ENCODE results near the gene VKORC1L1. TPM values are rescaled to one million over a fixed set of nuclear protein-coding genes. Genes with fewer than 3 reads are reported as not detected.
"Not testable (repeated sequence)": the region's sequence is repeated elsewhere in the genome, so short reads cannot be mapped to it uniquely, and the experiment has no call there.

Gene VKORC1L1
- 10 to 100 TPM; 14.9 to 16.1 TPM for total RNA-seq

- Mint-ChIP-seq H3K27ac (no peak within 1 kb of the TSS), H3K4me3 (peak within 1 kb of the TSS; percentile 85), H3K4me1 (ENCODE audit: low read depth) (peaks cover 7% of the 10 kb centered on the region), H3K36me3 (peaks cover 3% of the 10 kb centered on the region), H3K9me3 (no peaks in the 10 kb centered on the region), H3K27me3 (no peaks in the 10 kb centered on the region)
- intact Hi-C loops (cut with micrococcal nuclease): loop anchor here (1.0 to 5.0 kb wide), 4 partner anchors 101 to 1124 kb away; partner anchors contain the start of genes SBDS and TYW1
- CTCF ChIA-PET: no interaction called here
- DNase-seq: peak; percentile 97
- POLR2A ChIA-PET: no interaction called here
Measured at GRCh38 chr7:65872776-65873581, at the start of gene VKORC1L1. Gene VKORC1L1 (plus strand): TSS chr7:65873074. CDS start chr7:65873372, 298 bp downstream.

- no peak for DNase-seq
- CTCF ChIA-PET: no interaction called here
- no peaks in the 10 kb centered on the region for H3K9me3 Mint-ChIP-seq
- POLR2A ChIA-PET: no interaction called here
- intact Hi-C loops (cut with micrococcal nuclease): no loop called here
- no peak overlapping the region for H3K4me3 Mint-ChIP-seq
- no peak overlapping the region for H3K27ac Mint-ChIP-seq
- H3K36me3 Mint-ChIP-seq: peaks cover 2% of the 10 kb centered on the region
- no peaks in the 10 kb centered on the region for H3K27me3 Mint-ChIP-seq
- H3K4me1 Mint-ChIP-seq (ENCODE audit: low read depth): no peaks in the 10 kb centered on the region
Measured at GRCh38 chr7:65827366-65827765, 45.5 kb upstream of the VKORC1L1 start.

DNA sequence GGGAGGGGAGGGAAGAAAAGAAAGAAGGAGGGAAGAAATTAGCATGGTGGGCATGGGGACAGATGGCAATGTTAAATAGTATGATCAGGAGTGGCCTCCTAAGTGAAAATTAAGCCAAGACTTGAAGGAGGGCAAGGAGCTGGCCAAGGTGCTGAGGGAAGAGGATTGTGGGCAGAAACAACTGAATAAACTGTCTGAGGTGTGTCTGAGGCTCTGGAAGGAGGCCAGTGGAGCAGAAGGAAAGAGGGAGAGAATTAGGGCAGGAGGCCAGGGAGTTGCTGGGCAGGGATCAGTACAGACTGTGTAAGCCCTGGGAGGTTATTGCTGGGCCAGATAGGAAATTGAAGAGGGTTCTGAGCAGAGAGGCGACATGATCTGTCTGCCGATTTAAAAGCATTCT lies 40.6 kb upstream of the VKORC1L1 start:
- DNase-seq: no peak
- CTCF ChIA-PET: no interaction called here
- intact Hi-C loops (cut with micrococcal nuclease): no loop called here
- Mint-ChIP-seq H3K36me3 (peaks cover 2% of the 10 kb centered on the region), H3K9me3 (no peaks in the 10 kb centered on the region), H3K4me3 (no peak overlapping the region), H3K27me3 (no peaks in the 10 kb centered on the region), H3K4me1 (ENCODE audit: low read depth) (peaks cover 6% of the 10 kb centered on the region), H3K27ac (no peak overlapping the region)
- POLR2A ChIA-PET: no interaction called here

DNA sequence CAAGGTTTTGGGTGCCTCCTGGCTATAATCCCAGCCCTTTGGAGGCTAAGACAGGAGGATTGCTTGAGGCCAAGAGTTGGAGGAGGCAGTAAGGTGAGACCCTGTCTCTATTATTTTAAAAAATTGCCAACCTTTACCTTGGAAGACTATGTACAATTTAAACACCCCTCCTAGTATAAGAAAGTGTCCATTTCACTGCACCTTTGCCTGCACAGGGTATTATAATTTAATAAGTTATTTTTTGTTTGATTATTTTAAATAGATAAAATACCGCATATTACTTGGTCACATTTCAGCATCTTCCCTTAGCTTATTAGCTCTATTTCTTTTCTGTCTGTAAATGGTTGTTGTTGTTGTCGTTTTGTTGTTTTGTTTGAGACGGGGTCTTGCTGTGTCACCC lies 36.2 kb upstream of the VKORC1L1 start:
- H3K27me3 Mint-ChIP-seq; H3K36me3 Mint-ChIP-seq; DNase-seq; H3K9me3 Mint-ChIP-seq; H3K27ac Mint-ChIP-seq; H3K4me3 Mint-ChIP-seq; CTCF ChIA-PET; intact Hi-C loops (cut with micrococcal nuclease); POLR2A ChIA-PET; H3K4me1 Mint-ChIP-seq (ENCODE audit: low read depth): not testable (repeated sequence)

DNA sequence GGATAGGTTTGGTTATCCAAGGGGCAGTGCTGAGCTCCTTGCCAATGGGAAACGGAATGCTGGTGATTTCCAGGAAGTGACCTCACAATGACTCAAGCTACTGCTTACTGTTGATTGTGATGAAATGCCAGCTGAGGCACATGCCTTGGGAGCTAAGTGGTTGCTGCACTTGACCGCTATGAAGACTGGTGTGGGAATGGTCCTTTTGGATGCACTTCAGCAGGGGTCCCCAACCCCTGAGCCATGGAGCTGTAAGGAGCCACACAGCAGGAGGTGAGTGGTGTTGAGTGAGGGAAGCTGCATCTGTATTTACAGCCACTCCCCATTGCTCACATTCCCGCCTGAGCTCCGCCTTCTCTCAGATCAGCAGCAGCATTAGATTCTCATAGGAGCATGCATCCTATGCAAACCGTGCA lies 35.3 kb upstream of the VKORC1L1 start:
- ChIA-PET POLR2A (interaction anchor here (0.6 kb wide), 1 partner anchor 940 kb away, joined by 3 read pairs; no protein-coding TSS in a partner anchor), CTCF (interaction anchor here (3.5 kb wide), 1 partner anchor 115 kb away, joined by 18 read pairs; no protein-coding TSS in a partner anchor)
- intact Hi-C loops (cut with micrococcal nuclease); H3K27me3 Mint-ChIP-seq; DNase-seq; H3K27ac Mint-ChIP-seq; H3K4me3 Mint-ChIP-seq; H3K36me3 Mint-ChIP-seq; H3K4me1 Mint-ChIP-seq (ENCODE audit: low read depth); H3K9me3 Mint-ChIP-seq: not testable (repeated sequence)

GRCh38 chr7:65839846-65840245 lies 33.0 kb upstream of the VKORC1L1 start:
- Mint-ChIP-seq H3K4me1 (ENCODE audit: low read depth) (peaks cover 6% of the 10 kb centered on the region), H3K27me3 (no peaks in the 10 kb centered on the region), H3K4me3 (no peak overlapping the region), H3K27ac (no peak overlapping the region), H3K9me3 (no peaks in the 10 kb centered on the region), H3K36me3 (no peaks in the 10 kb centered on the region)
- intact Hi-C loops (cut with micrococcal nuclease): no loop called here
- POLR2A ChIA-PET: no interaction called here
- CTCF ChIA-PET: interaction anchor here (0.7 to 3.5 kb wide), 6 partner anchors 9 to 218 kb away, joined by 3 to 18 read pairs (median 4); no protein-coding TSS in a partner anchor
- DNase-seq: no peak

DNA sequence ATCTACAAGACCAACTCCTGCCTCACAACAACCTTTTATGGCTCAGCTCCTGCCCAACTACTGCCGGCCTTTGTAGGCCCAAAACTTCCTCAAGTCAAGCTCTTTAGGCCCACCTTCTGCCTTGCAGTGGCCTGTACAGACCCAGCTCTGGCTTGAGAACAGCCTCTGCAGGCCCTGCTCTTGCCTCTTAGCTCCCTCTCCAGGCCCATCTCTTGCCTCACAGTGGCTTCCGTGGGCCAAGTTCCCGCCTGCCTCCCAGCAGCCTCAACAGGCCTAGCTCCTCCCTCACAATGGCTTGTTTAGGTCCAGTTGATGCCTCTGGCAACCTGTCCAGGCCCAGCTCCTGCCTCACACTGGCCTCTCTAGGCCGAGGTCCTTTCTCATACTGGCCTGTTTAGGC lies 32.4 kb upstream of the VKORC1L1 start:
- peak; percentile 50 for DNase-seq
- Mint-ChIP-seq H3K4me3 (no peak overlapping the region), H3K4me1 (ENCODE audit: low read depth) (peaks cover 2% of the 10 kb centered on the region), H3K27me3 (no peaks in the 10 kb centered on the region), H3K36me3 (no peaks in the 10 kb centered on the region), H3K9me3 (no peaks in the 10 kb centered on the region), H3K27ac (no peak overlapping the region)
- ChIA-PET CTCF (interaction anchor here (0.7 to 3.5 kb wide), 9 partner anchors 10 to 218 kb away, joined by 3 to 18 read pairs (median 3); no protein-coding TSS in a partner anchor), POLR2A (no interaction called here)
- intact Hi-C loops (cut with micrococcal nuclease): no loop called here

GRCh38 chr7:65843616-65844015 lies 29.3 kb upstream of the VKORC1L1 start:
- H3K36me3 Mint-ChIP-seq; CTCF ChIA-PET; H3K4me1 Mint-ChIP-seq (ENCODE audit: low read depth); H3K27ac Mint-ChIP-seq; intact Hi-C loops (cut with micrococcal nuclease); H3K4me3 Mint-ChIP-seq; H3K27me3 Mint-ChIP-seq; DNase-seq; H3K9me3 Mint-ChIP-seq; POLR2A ChIA-PET: not testable (repeated sequence)

- Mint-ChIP-seq H3K36me3 (no peaks in the 10 kb centered on the region), H3K4me3 (no peak overlapping the region), H3K27me3 (no peaks in the 10 kb centered on the region), H3K4me1 (ENCODE audit: low read depth) (no peaks in the 10 kb centered on the region), H3K9me3 (no peaks in the 10 kb centered on the region), H3K27ac (no peak overlapping the region)
- ChIA-PET CTCF (no interaction called here), POLR2A (no interaction called here)
- intact Hi-C loops (cut with micrococcal nuclease): no loop called here
- no peak for DNase-seq
Measured at GRCh38 chr7:65846008-65846570, 26.8 kb upstream of the VKORC1L1 start.

GRCh38 chr7:65853426-65853825 lies 19.4 kb upstream of the VKORC1L1 start:
- POLR2A ChIA-PET; H3K27me3 Mint-ChIP-seq; intact Hi-C loops (cut with micrococcal nuclease): not testable (repeated sequence)

GRCh38 chr7:65853892-65854291 lies 19.0 kb upstream of the VKORC1L1 start:
- H3K4me3 Mint-ChIP-seq; H3K9me3 Mint-ChIP-seq; H3K27ac Mint-ChIP-seq; intact Hi-C loops (cut with micrococcal nuclease); H3K4me1 Mint-ChIP-seq (ENCODE audit: low read depth); DNase-seq; H3K36me3 Mint-ChIP-seq; POLR2A ChIA-PET; H3K27me3 Mint-ChIP-seq; CTCF ChIA-PET: not testable (repeated sequence)

More at GRCh38 chr7:65853426-65853825, 19.4 kb upstream of the VKORC1L1 start:
- CTCF ChIA-PET; H3K4me3 Mint-ChIP-seq; H3K9me3 Mint-ChIP-seq; DNase-seq; H3K36me3 Mint-ChIP-seq; H3K27ac Mint-ChIP-seq; H3K4me1 Mint-ChIP-seq (ENCODE audit: low read depth): not testable (repeated sequence)

GRCh38 chr7:65857321-65857894 lies 15.5 kb upstream of the VKORC1L1 start:
- POLR2A ChIA-PET; H3K9me3 Mint-ChIP-seq; H3K4me3 Mint-ChIP-seq; intact Hi-C loops (cut with micrococcal nuclease); H3K36me3 Mint-ChIP-seq; H3K27me3 Mint-ChIP-seq; H3K4me1 Mint-ChIP-seq (ENCODE audit: low read depth); H3K27ac Mint-ChIP-seq; CTCF ChIA-PET; DNase-seq: not testable (repeated sequence)
